Stimulated activated CD4-positive, alpha-beta T cell treated with anti-CD3 and anti-CD28 coated beads, Interleukin-1b, Interleukin-23, amount 100 ng/mL, for 4 hours (primary cell): ENCODE data around the gene COL9A3.

ENCODE experiments used
- DNase-seq, 2 donors: peaks; one replicate each; pipeline ENCODE4 v3.0.0-alpha.2; 2020; ENCODE audit warnings: low read depth in 2 of 2

The COL9A3 gene

GRCh38 chr20:62823688-62824475 is 7.0 kb downstream of the COL9A3 start:
- no peak for DNase-seq

- DNase-seq = peak in 1 of 2 donors; percentile 32
These were observed 7.9 kb downstream of the COL9A3 start for GRCh38 chr20:62824476-62825332.

GRCh38 chr20:62825333-62825985 is 8.6 kb downstream of the COL9A3 start:
- no peak for DNase-seq

GRCh38 chr20:62825986-62826645 is 9.3 kb downstream of the COL9A3 start:
- DNase-seq = no peak

GRCh38 chr20:62826646-62827310 is 9.9 kb downstream of the COL9A3 start:
- DNase-seq = no peak

GRCh38 chr20:62827311-62828038 is 10.6 kb downstream of the COL9A3 start:
- DNase-seq = no peak

- DNase-seq = no peak
These were observed 11.2 kb downstream of the COL9A3 start for GRCh38 chr20:62828051-62828450.

- no peak for DNase-seq
These were observed 11.8 kb downstream of the COL9A3 start for GRCh38 chr20:62828511-62829230.

GRCh38 chr20:62829231-62830230 is 12.7 kb downstream of the COL9A3 start:
- no peak for DNase-seq

- no peak for DNase-seq
These were observed 13.4 kb downstream of the COL9A3 start for GRCh38 chr20:62830251-62830650.

- DNase-seq = no peak
These were observed 14.0 kb downstream of the COL9A3 start for GRCh38 chr20:62830821-62831220.

- no peak for DNase-seq
These were observed 14.5 kb downstream of the COL9A3 start for GRCh38 chr20:62831361-62831788.

GRCh38 chr20:62831854-62832211 is 15.0 kb downstream of the COL9A3 start:
- no peak for DNase-seq

- no peak for DNase-seq
These were observed 15.5 kb downstream of the COL9A3 start for GRCh38 chr20:62832212-62832922.

GRCh38 chr20:62832951-62833391 is 16.1 kb downstream of the COL9A3 start:
- DNase-seq = no peak

GRCh38 chr20:62834967-62835730 is 18.3 kb downstream of the COL9A3 start:
- no peak for DNase-seq
